Fibroblast of pulmonary artery (primary cell): ENCODE data around the gene RIT1.

Source experiments
- DNase-seq: peaks from one replicate; pipeline ENCODE4 v3.0.0-alpha.2; 2010; ENCODE audit warnings: low read depth
- H3K4me3 ChIP-seq: replicated peaks from 2 replicates; pipeline ENCODE4 v1.5.1; 2011; ENCODE audit warnings: low read depth, mild to moderate bottlenecking, control low read depth, low read length, moderate library complexity
- CTCF ChIP-seq: IDR thresholded peaks from 2 replicates; pipeline ENCODE4 v1.5.1; 2011; ENCODE audit warnings: mild to moderate bottlenecking, control low read depth, low read length, inconsistent platforms; ENCODE audit errors: missing control alignments

RIT1 gene

GRCh38 chr1:155941845-155942531 lies 30.8 kb upstream of the RIT1 start:
- no peak overlapping the region for H3K4me3 ChIP-seq
- TF ChIP-seq CTCF, result no peak

GRCh38 chr1:155940993-155941844 lies 30.1 kb upstream of the RIT1 start, which contains the start of gene RXFP4:
TSS of gene RXFP4 (plus strand) at chr1:155941638. CDS start at chr1:155941710, 72 bp downstream.
- H3K4me3 ChIP-seq, result no peak within 1 kb of the TSS
- DNase-seq, result no peak
- no peak for TF ChIP-seq CTCF

More at GRCh38 chr1:155941845-155942531, 30.8 kb upstream of the RIT1 start:
- no peak for DNase-seq

DNA sequence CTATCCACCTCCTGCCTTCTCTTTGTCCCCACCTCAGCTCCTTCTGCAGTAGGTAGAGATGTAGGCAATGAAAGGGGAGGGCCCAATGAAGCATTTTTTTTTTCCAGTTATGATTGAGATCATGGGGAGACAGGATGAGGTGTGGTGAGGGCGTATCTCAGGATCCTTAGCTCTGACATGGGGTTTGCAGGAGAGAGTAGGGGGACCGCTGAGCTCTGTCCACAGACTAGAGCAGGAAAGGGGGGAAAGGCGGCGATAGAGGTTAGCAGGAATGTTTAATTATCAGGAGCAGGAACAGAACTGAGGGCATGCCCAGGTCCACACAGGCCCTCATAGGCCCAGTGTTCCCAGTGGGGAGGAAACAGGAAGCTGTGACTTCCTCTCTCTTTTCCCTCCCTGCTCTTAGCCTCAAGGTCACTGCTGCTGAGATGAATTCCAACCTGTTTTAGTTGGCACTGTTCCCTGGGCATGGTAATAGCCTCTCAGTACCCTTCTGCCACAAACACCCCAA lies 29.4 kb upstream of the RIT1 start:
- DNase-seq, result peak; percentile 73
- TF ChIP-seq CTCF, result no peak
- no peak overlapping the region for H3K4me3 ChIP-seq

GRCh38 chr1:155938220-155938627 lies 27.1 kb upstream of the RIT1 start:
- DNase-seq, result peak; percentile 83

DNA sequence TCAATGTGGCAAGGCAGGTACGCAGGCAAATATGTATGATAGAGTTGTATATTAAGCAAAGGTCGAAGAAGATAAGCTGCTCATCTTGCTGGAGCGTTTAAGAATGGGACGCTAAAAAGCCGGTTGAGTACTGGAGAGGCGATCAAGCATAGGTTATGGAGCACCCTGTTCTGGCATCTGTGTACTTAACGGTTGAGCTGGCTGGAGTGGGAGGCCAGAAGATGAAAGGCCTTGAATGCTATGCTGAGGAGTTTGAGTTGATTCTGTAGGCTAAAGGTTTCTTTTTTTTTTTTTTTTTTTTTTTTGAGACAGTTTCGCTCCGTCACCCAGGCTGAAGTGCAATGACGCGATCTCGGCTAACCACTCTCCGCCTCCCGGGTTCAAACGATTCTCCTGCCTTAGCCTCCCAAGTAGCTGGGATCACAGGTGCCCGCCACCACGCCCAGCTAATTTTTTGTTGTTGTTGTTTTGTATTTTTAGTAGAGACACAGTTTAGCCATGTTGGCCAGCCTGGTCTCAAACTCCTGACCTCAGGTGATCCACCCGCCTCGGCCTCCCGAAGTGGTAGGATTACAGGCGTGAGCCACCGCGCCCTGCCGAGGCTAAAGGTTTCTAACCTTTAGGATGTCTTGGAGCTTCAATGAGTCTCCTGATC lies 23.9 kb upstream of the RIT1 start:
- DNase-seq, result no peak
- TF ChIP-seq CTCF, result no peak
- H3K4me3 ChIP-seq, result peak overlapping the region; percentile 98

More at GRCh38 chr1:155938220-155938627, 27.1 kb upstream of the RIT1 start:
- no peak overlapping the region for H3K4me3 ChIP-seq
- peak; percentile 81 for TF ChIP-seq CTCF

GRCh38 chr1:155934097-155934935 lies 23.2 kb upstream of the RIT1 start, which contains the start of gene KHDC4:
TSS of gene KHDC4 (minus strand) at chr1:155934413. CDS start at chr1:155934373, 40 bp downstream.
- peak; percentile 99 for DNase-seq

More at GRCh38 chr1:155934097-155934935, 23.2 kb upstream of the RIT1 start, which contains the start of gene KHDC4:
- H3K4me3 ChIP-seq, result peak within 1 kb of the TSS; percentile 98
- TF ChIP-seq CTCF, result no peak
